HepG2 (cell line): ENCODE measurements around the gene LIMS2. TPM values are rescaled to one million over a fixed set of nuclear protein-coding genes. Genes with fewer than 3 reads are reported as not detected.
A peak's percentile ranks its signal among the peaks of the same experiment; 100 is the strongest.

Experiments
- BORCS8-MEF2B ChIP-seq: sonication (generic); formaldehyde crosslinking; IDR thresholded peaks from 2 replicates; pipeline ENCODE4 v1.8.0; 2022; ENCODE audit warnings: mild to moderate bottlenecking, missing genetic modification reagents
- HDAC1 ChIP-seq: sonication (generic); formaldehyde crosslinking; IDR thresholded peaks from 2 replicates; pipeline ENCODE4 v1.5.1; 2020; ENCODE audit warnings: mild to moderate bottlenecking, missing genetic modification reagents
- MAZ ChIP-seq, 2 experiments: sonication (generic) in 1 of 2; formaldehyde crosslinking in 1 of 2; IDR thresholded peaks; 2 replicates each; pipeline versions ENCODE4 v1.5.0 to v1.6.1; 2012 to 2020; ENCODE audit warnings: low read depth in 2 of 2, mild to moderate bottlenecking in 2 of 2, borderline replicate concordance in 1 of 2, improper control_type of control experiment in 1 of 2, low read length in 1 of 2, missing genetic modification reagents in 1 of 2, moderate library complexity in 1 of 2
- NAIF1 ChIP-seq: sonication (generic); formaldehyde crosslinking; IDR thresholded peaks from 2 replicates; pipeline ENCODE4 v1.5.0; 2020; ENCODE audit warnings: mild to moderate bottlenecking, missing genetic modification reagents, borderline replicate concordance
- NFYB ChIP-seq: sonication (generic); formaldehyde crosslinking; IDR thresholded peaks from 2 replicates; pipeline ENCODE4 v1.4.0; 2020; ENCODE audit warnings: missing genetic modification reagents
- PHB2 ChIP-seq: fragments of 450-650 bp; IDR thresholded peaks from 2 replicates; pipeline ENCODE4 v1.6.1; 2018; ENCODE audit not compliant: partially characterized antibody
- RXRA ChIP-seq: sonication (generic); formaldehyde crosslinking; IDR thresholded peaks from 2 replicates; pipeline ENCODE4 v1.5.1; 2020; ENCODE audit warnings: missing genetic modification reagents
- TBX2 ChIP-seq: sonication (generic); formaldehyde crosslinking; IDR thresholded peaks from 2 replicates; pipeline ENCODE4 v1.5.0; 2020; ENCODE audit warnings: missing genetic modification reagents, mild to moderate bottlenecking, borderline replicate concordance
- TCF7L2 ChIP-seq: IDR thresholded peaks from 2 replicates; pipeline ENCODE4 v1.6.1; 2011; ENCODE audit warnings: mild to moderate bottlenecking, low read depth, low read length, moderate library complexity
- XRCC5 ChIP-seq: fragments of 200-400 bp; formaldehyde crosslinking; optimal IDR thresholded peaks from 2 replicates; pipeline ENCODE3; 2017; ENCODE audit warnings: mild to moderate bottlenecking, low read length
- ZBTB7B ChIP-seq: sonication (generic); formaldehyde crosslinking; IDR thresholded peaks from 2 replicates; pipeline ENCODE4 v1.4.0; 2020; ENCODE audit warnings: missing genetic modification reagents
- ZC3H4 ChIP-seq: sonication (generic); formaldehyde crosslinking; IDR thresholded peaks from 2 replicates; pipeline ENCODE4 v1.4.0; 2020; ENCODE audit warnings: missing genetic modification reagents, borderline replicate concordance
- ZNF232 ChIP-seq: sonication (generic); formaldehyde crosslinking; IDR thresholded peaks from 2 replicates; pipeline ENCODE4 v1.4.0; 2020; ENCODE audit warnings: missing genetic modification reagents, borderline replicate concordance
- ZNF563 ChIP-seq: sonication (generic); formaldehyde crosslinking; IDR thresholded peaks from 2 replicates; pipeline ENCODE4 v1.8.0; 2022; ENCODE audit warnings: mild to moderate bottlenecking, moderate library complexity, missing genetic modification reagents
- ZNF782 ChIP-seq: sonication (generic); formaldehyde crosslinking; IDR thresholded peaks from 2 replicates; pipeline ENCODE4 v1.4.0; 2020; ENCODE audit warnings: missing genetic modification reagents, mild to moderate bottlenecking, borderline replicate concordance
- ZNF816 ChIP-seq: sonication (generic); formaldehyde crosslinking; IDR thresholded peaks from 2 replicates; pipeline ENCODE4 v1.8.0; 2022; ENCODE audit warnings: missing genetic modification reagents, mild to moderate bottlenecking, borderline replicate concordance
- polyA plus RNA-seq, 8 experiments: library from polyadenylated mRNA; depleted of rRNA in 3 of 8; stranded (reverse) in 7 of 8; unstranded in 1 of 8; fragments of >200 nt; fragmentation: Illumina TruSeq in 4 of 8; extraction: Trizol in 4 of 8; gene quantifications; 2 replicates each; pipeline versions ENCODE4 v1.2.1 to v1.2.3, GENCODE V29; 2011 to 2016; ENCODE audit warnings: low read depth in 4 of 8, missing spikeins in 1 of 8, mixed read lengths in 1 of 8; ENCODE audit not compliant: insufficient read depth in 1 of 8
- total RNA-seq, 5 experiments: library from RNA; depleted of rRNA; stranded (reverse); fragments of >200 nt; fragmentation: Illumina TruSeq; extraction: Trizol; gene quantifications; 2 replicates each; pipeline ENCODE4 v1.2.3, GENCODE V29; 2016; ENCODE audit warnings: low read depth in 1 of 5
- TF ChIP-seq, protein P1 (sequence below): sonication (generic); formaldehyde crosslinking; IDR thresholded peaks from 2 replicates; pipeline ENCODE4 v1.8.0; 2022; ENCODE audit warnings: mild to moderate bottlenecking, missing genetic modification reagents
- TF ChIP-seq, protein P2 (sequence below): sonication (generic); formaldehyde crosslinking; IDR thresholded peaks from 2 replicates; pipeline ENCODE4 v1.5.0; 2020; ENCODE audit warnings: mild to moderate bottlenecking, missing genetic modification reagents, borderline replicate concordance
- TF ChIP-seq, protein P3 (sequence below): sonication (generic); formaldehyde crosslinking; IDR thresholded peaks from 2 replicates; pipeline ENCODE4 v1.4.0; 2020; ENCODE audit warnings: missing genetic modification reagents
- TF ChIP-seq, protein P4 (sequence below): sonication (generic); formaldehyde crosslinking; IDR thresholded peaks from 2 replicates; pipeline ENCODE4 v1.4.0; 2020; ENCODE audit warnings: mild to moderate bottlenecking, missing genetic modification reagents

The LIMS2 gene
- total and polyA plus RNA-seq, 2 of the 13 experiments (the other 11 are each of a cell fraction or from before 2014, with no cell fraction given), result 1.0 to 1.9 TPM

DNA sequence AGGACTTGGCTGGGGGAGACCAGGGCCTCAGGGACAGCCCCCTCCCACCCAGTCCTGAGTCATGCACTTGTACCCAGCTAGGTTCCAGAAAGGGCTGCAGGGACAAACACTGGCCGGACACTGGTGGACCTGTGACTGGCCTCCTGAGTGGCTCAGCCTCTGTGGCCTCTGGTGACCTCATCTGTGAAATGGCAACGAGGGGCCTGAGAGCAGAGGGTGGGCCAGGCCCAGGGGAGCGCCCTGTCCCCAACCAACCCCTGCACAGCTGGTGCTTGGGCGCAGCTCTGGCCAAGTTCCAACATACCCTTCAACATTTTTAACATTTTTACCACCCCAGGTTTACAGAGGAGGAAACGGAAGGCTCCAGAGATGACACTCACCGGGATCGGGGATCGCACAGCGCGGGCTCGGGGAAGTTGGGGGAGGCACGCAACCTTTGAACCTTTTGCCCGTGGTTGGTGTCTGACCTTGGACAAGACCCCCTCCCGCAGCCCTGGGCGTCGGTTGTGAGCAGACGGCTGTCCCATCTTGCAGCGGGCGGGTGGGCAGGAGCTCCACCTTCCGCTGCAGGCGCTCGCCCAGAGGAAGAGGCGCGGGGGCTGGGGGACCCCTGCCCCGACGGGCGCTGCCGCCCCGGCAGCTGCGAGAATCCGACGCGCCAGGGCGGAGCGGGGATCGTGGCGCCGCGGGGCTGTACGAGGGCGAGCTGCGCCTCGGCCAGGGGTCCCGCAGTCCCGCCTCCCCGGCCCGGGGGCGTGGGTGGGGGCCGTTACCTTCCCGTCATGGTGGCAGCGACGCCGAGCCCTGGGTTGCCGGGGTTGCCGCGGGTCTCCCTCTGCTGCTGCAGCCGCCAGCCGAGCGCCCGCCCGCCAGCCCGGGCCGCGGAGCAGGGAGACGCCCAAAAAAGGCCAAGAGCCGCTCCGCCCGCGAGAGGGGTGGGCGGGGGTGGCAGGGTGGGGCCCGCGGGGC lies 805 bp downstream of the LIMS2 start (continued):
- no peak for TF ChIP-seq ZNF816 (CRISPR knock-in tag)
- TF ChIP-seq ZC3H4 (CRISPR knock-in tag), result no peak
- no peak for TF ChIP-seq ZNF782 (CRISPR knock-in tag)
- TF ChIP-seq, protein P1, sequence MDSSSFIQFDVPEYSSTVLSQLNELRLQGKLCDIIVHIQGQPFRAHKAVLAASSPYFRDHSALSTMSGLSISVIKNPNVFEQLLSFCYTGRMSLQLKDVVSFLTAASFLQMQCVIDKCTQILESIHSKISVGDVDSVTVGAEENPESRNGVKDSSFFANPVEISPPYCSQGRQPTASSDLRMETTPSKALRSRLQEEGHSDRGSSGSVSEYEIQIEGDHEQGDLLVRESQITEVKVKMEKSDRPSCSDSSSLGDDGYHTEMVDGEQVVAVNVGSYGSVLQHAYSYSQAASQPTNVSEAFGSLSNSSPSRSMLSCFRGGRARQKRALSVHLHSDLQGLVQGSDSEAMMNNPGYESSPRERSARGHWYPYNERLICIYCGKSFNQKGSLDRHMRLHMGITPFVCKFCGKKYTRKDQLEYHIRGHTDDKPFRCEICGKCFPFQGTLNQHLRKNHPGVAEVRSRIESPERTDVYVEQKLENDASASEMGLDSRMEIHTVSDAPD, result no peak
- TF ChIP-seq, protein P2, sequence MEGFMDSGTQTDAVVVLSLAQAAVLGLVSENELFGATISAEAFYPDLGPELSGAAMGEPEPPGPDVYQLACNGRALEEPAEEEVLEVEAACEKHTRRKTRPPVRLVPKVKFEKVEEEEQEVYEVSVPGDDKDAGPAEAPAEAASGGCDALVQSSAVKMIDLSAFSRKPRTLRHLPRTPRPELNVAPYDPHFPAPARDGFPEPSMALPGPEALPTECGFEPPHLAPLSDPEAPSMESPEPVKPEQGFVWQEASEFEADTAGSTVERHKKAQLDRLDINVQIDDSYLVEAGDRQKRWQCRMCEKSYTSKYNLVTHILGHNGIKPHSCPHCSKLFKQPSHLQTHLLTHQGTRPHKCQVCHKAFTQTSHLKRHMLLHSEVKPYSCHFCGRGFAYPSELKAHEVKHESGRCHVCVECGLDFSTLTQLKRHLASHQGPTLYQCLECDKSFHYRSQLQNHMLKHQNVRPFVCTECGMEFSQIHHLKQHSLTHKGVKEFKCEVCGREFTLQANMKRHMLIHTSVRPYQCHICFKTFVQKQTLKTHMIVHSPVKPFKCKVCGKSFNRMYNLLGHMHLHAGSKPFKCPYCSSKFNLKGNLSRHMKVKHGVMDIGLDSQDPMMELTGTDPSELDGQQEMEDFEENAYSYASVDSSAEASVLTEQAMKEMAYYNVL (CRISPR knock-in tag), result peak; percentile 59; the same call in 1 of the 2 replicates
- TF ChIP-seq, protein P3, sequence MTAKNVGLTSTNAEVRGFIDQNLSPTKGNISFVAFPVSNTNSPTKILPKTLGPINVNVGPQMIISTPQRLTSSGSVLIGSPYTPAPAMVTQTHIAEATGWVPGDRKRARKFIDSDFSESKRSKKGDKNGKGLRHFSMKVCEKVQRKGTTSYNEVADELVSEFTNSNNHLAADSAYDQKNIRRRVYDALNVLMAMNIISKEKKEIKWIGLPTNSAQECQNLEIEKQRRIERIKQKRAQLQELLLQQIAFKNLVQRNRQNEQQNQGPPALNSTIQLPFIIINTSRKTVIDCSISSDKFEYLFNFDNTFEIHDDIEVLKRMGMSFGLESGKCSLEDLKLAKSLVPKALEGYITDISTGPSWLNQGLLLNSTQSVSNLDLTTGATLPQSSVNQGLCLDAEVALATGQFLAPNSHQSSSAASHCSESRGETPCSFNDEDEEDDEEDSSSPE (CRISPR knock-in tag), result 0 out of 2 replicates have a peak, but pooled peaks have one; percentile 27
- TF ChIP-seq MAZ (IDR thresholded peaks at IDR 0.05; ENCODE audit: borderline replicate concordance, low read depth, low read length), result no peak
- TF ChIP-seq MAZ (CRISPR knock-in tag; IDR thresholded peaks at IDR 0.05; ENCODE audit: low read depth), result peak; percentile 58; the same call in 1 of the 2 replicates
- peak; percentile 55 for TF ChIP-seq TBX2 (CRISPR knock-in tag)
- TF ChIP-seq PHB2, result no peak
- peak; percentile 73 for TF ChIP-seq RXRA (CRISPR knock-in tag)
- TF ChIP-seq XRCC5, result peak; percentile 35
- no peak for TF ChIP-seq NAIF1 (CRISPR knock-in tag)
- TF ChIP-seq, protein P4, sequence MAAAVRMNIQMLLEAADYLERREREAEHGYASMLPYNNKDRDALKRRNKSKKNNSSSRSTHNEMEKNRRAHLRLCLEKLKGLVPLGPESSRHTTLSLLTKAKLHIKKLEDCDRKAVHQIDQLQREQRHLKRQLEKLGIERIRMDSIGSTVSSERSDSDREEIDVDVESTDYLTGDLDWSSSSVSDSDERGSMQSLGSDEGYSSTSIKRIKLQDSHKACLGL (CRISPR knock-in tag), result 0 out of 2 replicates have a peak, but pooled peaks have one; percentile 62
- TF ChIP-seq ZNF232 (CRISPR knock-in tag), result no peak
- TF ChIP-seq ZBTB7B, result peak; percentile 74; the same call in 1 of the 2 replicates
- no peak for TF ChIP-seq ZNF563
- peak; percentile 57; the same call in 1 of the 2 replicates for TF ChIP-seq BORCS8-MEF2B (CRISPR knock-in tag)
- TF ChIP-seq HDAC1, result 0 out of 2 replicates have a peak, but pooled peaks have one; percentile 26
- no peak for TF ChIP-seq TCF7L2
- no peak for TF ChIP-seq NFYB
